Measurements from ENCODE around the gene AATK. TPM values are rescaled to one million over a fixed set of nuclear protein-coding genes. Genes with fewer than 3 reads are reported as not detected.
"Not testable (repeated sequence)": the region's sequence is repeated elsewhere in the genome, so short reads cannot be mapped to it uniquely, and the experiment has no call there.

Gene AATK
- polyA plus RNA-seq, 3 donors, result 3.0 to 7.8 (median 4.6) TPM

- no peak for DNase-seq (ENCODE audit: extremely low read depth in 1 of 11, low read depth in 9 of 11, low spot score in 4 of 11)
Observed at GRCh38 chr17:81151278-81151677, 14.7 kb downstream of the AATK start.

GRCh38 chr17:81150377-81151077 lies 15.5 kb downstream of the AATK start:
- no peak for DNase-seq (ENCODE audit: extremely low read depth in 1 of 11, low read depth in 9 of 11, low spot score in 4 of 11)

GRCh38 chr17:81148986-81149533 lies 17.0 kb downstream of the AATK start:
- no peak for DNase-seq (ENCODE audit: extremely low read depth in 1 of 11, low read depth in 9 of 11, low spot score in 4 of 11)

- no peak for DNase-seq (ENCODE audit: extremely low read depth in 1 of 11, low read depth in 9 of 11, low spot score in 4 of 11)
Observed at GRCh38 chr17:81148571-81148970, 17.4 kb downstream of the AATK start.

DNA sequence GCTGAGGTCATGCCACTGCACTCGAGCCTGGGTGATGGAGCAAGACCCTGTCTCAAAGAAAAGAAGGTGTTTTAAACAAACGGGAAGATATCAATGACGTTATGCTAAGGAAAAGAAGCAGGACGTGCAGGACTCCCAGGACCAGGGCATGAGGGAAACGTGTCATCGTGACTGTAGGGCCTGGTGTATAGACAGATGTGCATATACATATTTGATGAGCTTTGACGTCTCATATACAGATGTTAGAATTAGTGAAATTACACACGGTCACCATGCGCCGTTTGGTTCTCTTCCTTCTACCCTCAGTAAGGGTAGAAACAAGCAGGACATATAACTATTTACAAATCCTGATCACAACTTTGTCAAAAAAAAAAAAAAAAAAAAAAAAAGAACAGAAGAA lies 18.3 kb downstream of the AATK start:
- no peak for DNase-seq (ENCODE audit: extremely low read depth in 1 of 11, low read depth in 9 of 11, low spot score in 4 of 11)

GRCh38 chr17:81146208-81146607 lies 19.8 kb downstream of the AATK start:
- not testable (repeated sequence) for DNase-seq (ENCODE audit: extremely low read depth in 1 of 11, low read depth in 9 of 11, low spot score in 4 of 11)

GRCh38 chr17:81144423-81144781 lies 21.6 kb downstream of the AATK start:
- DNase-seq (ENCODE audit: extremely low read depth in 1 of 11, low read depth in 9 of 11, low spot score in 4 of 11), result no peak

- no peak for DNase-seq (ENCODE audit: extremely low read depth in 1 of 11, low read depth in 9 of 11, low spot score in 4 of 11)
Observed at GRCh38 chr17:81143717-81144422, 22.2 kb downstream of the AATK start.

- no peak for DNase-seq (ENCODE audit: extremely low read depth in 1 of 11, low read depth in 9 of 11, low spot score in 4 of 11)
Observed at GRCh38 chr17:81143200-81143527, 22.9 kb downstream of the AATK start.

DNA sequence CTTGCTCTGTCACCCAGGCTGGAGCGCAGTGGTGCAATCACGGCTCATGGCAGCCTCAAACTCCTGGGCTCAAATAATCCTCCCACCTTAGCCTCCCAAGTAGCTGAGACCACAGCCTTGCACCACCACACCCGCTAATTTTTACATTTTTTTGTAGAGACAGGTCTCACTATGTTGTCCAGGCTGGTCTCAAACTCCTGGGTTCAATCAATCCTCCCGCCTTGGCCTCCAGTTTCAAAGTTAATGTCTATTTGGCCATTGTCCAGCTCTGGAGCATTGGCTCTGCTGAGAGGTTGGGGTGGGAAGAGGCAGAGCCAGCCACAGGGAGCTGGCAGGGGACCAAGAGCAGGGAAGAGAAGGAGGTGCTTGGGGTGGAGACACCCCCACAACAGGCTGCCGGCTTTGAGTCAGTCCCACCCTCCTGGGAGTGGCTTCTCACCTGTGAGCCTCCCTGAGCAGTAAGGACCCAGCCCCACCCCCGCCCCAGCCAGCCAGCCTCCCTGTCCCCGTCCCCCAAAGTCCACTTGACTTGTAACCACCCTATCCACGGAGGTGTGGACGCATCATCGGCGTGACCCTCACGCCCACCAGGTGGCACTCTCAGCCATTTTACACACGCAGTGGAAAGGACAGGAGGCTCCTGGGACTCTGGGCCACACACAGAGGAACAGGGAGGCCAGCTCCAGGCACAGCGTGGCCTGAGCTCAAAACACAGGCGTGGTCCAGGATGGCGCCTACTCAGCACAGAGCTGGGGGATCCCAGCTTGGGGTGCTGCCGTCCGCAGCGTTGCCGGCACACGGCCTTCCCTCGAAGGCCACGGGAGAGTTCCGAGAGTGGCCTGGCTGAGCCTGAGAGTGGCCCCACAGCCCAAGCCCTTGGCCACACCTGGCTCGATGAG lies 23.5 kb downstream of the AATK start:
- DNase-seq (ENCODE audit: extremely low read depth in 1 of 11, low read depth in 9 of 11, low spot score in 4 of 11), result peak in 9 of 11 donors; percentile 43 to 73 (median 64)

DNA sequence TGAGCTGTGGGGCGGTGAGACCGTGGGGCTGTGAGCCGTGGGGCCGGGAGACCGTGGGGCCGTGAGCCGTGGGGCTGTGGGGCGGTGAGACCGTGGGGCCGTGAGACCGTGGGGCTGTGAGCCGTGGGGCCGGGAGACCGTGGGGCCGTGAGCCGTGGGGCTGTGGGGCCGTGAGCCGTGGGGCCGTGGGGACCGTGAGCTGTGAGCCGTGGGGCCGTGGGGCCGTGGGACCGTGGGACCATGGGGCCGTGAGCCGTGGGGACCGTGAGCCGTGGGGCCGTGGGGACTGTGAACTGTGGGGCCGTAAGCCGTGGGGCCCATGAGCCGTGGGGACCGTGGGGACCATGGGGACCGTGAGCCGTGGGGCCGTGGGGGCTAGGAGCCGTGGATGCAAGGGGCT lies 25.3 kb downstream of the AATK start:
- no peak for DNase-seq (ENCODE audit: extremely low read depth in 1 of 11, low read depth in 9 of 11, low spot score in 4 of 11)

DNA sequence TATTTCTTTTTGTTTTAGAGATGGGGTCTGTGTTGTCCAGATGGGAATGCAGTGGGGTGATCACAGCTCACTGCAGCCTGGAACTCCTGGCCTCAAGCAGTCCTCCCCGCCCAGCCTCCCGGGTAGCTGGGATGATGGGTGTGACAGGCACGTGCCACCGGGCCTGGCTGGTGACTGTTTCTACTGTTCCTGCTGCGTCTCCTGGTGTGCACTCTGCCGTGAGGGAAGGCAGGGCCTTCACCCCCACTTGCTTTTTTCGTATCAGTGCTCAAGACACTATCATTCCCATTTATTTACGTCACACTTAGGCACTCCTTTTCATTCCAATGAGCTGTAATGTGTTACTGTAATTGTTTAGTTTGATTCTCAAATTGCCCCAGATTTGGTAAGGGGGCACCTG lies 26.0 kb downstream of the AATK start:
- no peak for DNase-seq (ENCODE audit: extremely low read depth in 1 of 11, low read depth in 9 of 11, low spot score in 4 of 11)

DNA sequence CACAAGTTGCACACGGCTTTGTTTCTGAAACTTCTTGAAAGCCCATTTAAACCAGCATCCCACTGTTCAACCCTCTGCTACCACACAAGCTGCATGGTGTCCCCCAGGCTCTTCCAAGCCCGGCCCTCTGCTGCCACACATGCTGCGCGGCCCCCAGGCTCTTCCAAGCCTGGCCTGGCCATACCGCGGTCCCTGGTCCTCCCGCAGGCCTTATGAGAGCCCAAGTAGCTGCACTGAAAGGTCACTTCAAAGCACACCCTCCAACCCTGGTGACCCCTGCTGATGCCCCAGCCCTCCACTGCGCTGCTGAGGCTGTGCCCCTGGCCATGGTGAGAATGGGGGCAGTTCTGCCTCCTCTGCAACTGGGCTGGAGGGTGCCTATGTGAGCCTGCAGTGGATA lies 26.6 kb downstream of the AATK start:
- DNase-seq (ENCODE audit: extremely low read depth in 1 of 11, low read depth in 9 of 11, low spot score in 4 of 11), result no peak

DNA sequence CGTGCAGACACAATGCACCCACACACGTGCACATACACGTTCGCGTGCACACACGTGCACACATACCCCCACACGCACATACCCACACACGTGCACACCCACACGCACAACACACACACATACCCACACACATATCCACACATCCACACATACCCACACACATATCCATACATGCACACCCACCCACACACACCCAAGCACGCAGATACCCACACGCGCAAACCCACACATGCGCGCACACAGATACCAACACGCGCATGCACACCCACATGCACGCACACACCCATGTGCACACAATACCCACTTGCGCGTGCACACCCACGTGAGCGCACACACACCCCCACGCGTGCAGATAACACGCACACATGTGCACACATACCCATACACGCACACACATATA lies 27.5 kb downstream of the AATK start:
- DNase-seq (ENCODE audit: extremely low read depth in 1 of 11, low read depth in 9 of 11, low spot score in 4 of 11), result no peak

DNA sequence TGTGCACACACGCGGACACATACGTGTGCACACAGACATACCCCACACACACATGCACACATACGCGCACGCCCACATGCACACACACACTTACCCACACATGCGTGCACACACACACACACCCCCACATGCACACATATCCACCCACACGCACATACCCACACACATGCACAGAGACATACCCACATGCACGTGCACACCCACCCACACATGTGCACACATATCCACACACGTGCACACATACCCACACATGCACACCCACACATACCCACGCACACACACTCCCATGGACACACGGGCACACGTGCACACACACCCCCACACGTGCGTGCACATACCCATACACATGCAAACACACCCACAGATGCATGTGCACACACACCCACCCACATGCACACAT lies 27.9 kb downstream of the AATK start:
- no peak for DNase-seq (ENCODE audit: extremely low read depth in 1 of 11, low read depth in 9 of 11, low spot score in 4 of 11)

DNA sequence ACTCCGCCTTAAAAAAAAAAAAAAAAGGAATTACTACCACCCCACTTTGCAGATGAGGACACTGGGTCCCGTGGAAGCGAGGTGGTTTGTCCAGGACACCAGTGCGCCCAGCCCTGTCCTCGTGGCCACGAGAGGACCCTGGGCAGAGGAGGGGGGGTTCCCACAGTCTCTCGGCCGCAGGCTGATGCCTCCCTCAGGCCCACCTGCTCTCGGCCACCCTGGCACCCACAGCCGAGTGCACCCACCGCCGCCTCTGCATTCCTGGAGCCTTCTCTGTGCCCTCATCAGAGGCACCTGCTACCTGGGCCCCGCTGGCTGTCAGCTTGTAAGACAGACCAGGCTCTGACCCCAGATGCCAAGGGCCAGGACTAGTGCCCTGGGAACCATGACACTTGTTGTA lies 28.8 kb downstream of the AATK start:
- DNase-seq (ENCODE audit: extremely low read depth in 1 of 11, low read depth in 9 of 11, low spot score in 4 of 11), result no peak

GRCh38 chr17:81136366-81136765 lies 29.7 kb downstream of the AATK start:
- DNase-seq (ENCODE audit: extremely low read depth in 1 of 11, low read depth in 9 of 11, low spot score in 4 of 11), result no peak

- no peak for DNase-seq (ENCODE audit: extremely low read depth in 1 of 11, low read depth in 9 of 11, low spot score in 4 of 11)
Observed at GRCh38 chr17:81135505-81136278, 30.3 kb downstream of the AATK start.

Measured in renal cortex interstitium (tissue), 11 donors.